Measurements from ENCODE around the gene NRXN2.

DNA sequence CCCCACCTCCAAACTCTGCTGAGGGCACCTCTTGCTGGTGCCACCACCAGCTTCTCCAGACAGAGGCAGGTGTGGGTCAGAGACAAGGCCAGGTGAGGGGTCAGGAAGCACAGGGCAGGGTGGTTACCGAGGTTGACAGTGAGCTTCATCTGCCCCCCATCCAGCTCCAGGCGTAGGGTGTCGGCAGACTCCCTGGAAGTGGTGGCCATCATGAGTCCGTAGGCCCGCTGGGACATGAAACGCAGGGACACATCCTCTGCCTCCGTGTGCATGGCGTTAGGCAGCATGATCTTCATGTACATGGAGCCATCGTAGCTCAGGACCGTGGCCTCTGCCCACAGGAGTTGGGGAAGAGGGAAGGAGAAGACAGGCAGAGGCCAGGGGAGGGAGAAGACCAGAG lies 62.8 kb downstream of the NRXN2 start:
- TF ChIP-seq, protein P1, sequence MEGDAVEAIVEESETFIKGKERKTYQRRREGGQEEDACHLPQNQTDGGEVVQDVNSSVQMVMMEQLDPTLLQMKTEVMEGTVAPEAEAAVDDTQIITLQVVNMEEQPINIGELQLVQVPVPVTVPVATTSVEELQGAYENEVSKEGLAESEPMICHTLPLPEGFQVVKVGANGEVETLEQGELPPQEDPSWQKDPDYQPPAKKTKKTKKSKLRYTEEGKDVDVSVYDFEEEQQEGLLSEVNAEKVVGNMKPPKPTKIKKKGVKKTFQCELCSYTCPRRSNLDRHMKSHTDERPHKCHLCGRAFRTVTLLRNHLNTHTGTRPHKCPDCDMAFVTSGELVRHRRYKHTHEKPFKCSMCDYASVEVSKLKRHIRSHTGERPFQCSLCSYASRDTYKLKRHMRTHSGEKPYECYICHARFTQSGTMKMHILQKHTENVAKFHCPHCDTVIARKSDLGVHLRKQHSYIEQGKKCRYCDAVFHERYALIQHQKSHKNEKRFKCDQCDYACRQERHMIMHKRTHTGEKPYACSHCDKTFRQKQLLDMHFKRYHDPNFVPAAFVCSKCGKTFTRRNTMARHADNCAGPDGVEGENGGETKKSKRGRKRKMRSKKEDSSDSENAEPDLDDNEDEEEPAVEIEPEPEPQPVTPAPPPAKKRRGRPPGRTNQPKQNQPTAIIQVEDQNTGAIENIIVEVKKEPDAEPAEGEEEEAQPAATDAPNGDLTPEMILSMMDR (IDR thresholded peaks at IDR 0.05; ENCODE audit: low read length), result no peak
- TF ChIP-seq EZH2 (IDR thresholded peaks at IDR 0.05; ENCODE audit: borderline replicate concordance, low read length), result no peak
